Choroid plexus epithelial cell (primary cell): Measurements from ENCODE around the gene CMIP.

Experiments used
- DNase-seq: peaks from one replicate; pipeline ENCODE4 v3.0.0-alpha.2; 2010; ENCODE audit warnings: low read depth
- H3K4me3 ChIP-seq: 2 replicates; pipeline ENCODE4 v1.5.1; 2011; ENCODE audit warnings: low read depth, mild to moderate bottlenecking, control low read depth, low read length, moderate library complexity
- CTCF ChIP-seq: conservative IDR thresholded peaks from 2 replicates; pipeline ENCODE4 v1.5.1; 2011; ENCODE audit warnings: low read depth, mild to moderate bottlenecking, control low read depth, inconsistent platforms, low read length, moderate library complexity

Gene CMIP

GRCh38 chr16:81700071-81700779 lies 255.6 kb downstream of the CMIP start:
- H3K4me3 ChIP-seq = no peak overlapping the region
- DNase-seq = no peak
- no peak for TF ChIP-seq CTCF

DNA sequence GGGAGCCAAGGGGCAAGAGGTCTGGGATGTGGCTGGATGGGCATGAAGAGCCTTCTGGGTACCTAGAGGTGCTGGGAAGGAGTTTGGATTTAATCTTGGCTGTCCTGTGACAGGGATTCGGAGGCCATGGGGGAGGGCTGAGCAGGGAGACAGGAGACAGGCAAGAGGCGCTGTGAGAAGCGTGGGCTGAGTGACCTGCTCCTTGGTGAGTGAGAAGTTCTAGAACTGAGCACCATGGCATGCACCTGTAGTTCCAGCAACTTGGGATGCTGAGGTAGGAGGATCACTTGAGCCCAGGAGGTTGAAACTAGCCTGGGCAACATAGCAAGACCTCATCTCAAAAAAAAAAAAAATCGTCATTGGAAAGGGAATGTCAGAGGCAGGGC lies 256.2 kb downstream of the CMIP start:
- TF ChIP-seq CTCF = no peak
- DNase-seq = no peak
- no peak overlapping the region for H3K4me3 ChIP-seq

- no peak for DNase-seq
- H3K4me3 ChIP-seq = no peak overlapping the region
- TF ChIP-seq CTCF = no peak
Measured at GRCh38 chr16:81701296-81701970, 256.8 kb downstream of the CMIP start.

GRCh38 chr16:81702506-81702905 lies 257.9 kb downstream of the CMIP start:
- DNase-seq = no peak
- no peak overlapping the region for H3K4me3 ChIP-seq
- TF ChIP-seq CTCF = no peak

DNA sequence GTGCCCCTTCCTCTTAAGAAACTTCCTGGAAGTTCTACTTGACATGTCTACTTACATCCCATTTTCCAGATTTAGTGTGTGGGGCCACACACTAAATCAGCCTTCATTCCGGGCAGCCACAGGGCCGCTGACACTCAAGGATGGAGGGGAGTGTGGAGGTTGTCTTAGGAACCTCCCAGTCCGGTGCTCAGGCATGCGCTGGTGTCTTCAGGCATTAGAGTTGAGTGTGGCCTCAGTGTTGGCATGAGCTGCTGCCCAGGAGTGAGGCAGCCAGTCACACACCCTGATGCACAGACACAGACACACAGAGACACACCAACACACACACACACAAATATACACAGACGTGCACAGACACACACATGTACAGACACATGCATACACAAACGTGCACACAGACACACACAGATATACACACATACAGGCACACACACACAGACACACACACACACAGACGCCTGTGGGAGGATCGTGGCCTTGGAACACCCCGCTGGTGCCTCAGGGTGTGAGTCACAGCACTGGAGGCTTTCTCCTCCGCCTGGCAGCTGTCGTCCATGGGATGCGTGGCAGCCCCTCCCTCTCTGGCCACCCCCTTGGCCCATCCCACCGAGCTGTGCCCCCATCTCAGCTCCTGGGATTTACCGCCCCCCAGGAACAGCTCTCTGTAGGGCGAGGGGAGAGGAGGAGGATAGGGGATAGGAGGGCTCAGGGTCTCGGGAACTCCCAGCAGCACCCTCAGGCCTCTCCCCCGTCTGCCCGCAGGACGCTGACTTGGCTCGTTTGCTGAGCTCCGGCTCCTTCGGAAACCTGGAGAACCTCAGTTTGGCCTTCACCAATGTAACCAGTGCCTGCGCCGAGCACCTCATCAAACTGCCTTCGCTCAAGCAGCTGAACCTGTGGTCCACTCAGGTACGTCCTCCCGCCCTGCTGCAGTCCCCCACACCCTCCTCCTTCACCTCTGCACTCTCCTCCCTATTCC lies 258.9 kb downstream of the CMIP start:
- TF ChIP-seq CTCF = no peak
- peak; percentile 96 for DNase-seq

GRCh38 chr16:81705261-81705660 lies 260.7 kb downstream of the CMIP start:
- no peak for DNase-seq
- TF ChIP-seq CTCF = no peak
- H3K4me3 ChIP-seq = no peak overlapping the region

More for the DNA sequence above, 258.9 kb downstream of the CMIP start:
- H3K4me3 ChIP-seq = peak overlapping the region; percentile 28
